RWPE2 (cell line): Measurements from ENCODE around the gene PRKAG2.
"Not testable (repeated sequence)": the region's sequence is repeated elsewhere in the genome, so short reads cannot be mapped to it uniquely, and the experiment has no call there.

Source experiments
- ATAC-seq: fragments of 200-7000 bp; cut with Tn5 transposase; 3 replicates; pipeline ENCODE4 v1.9.1; 2021; ENCODE audit warnings: low read depth
- DNase-seq: peaks from one replicate; pipeline ENCODE4 v3.0.0-alpha.2; 2020; ENCODE audit warnings: low spot score
- H3K27ac ChIP-seq: fragments of 450-650 bp; 2 replicates; pipeline ENCODE4 v1.5.1; 2017; ENCODE audit warnings: mild to moderate bottlenecking; ENCODE audit not compliant: poor library complexity, severe bottlenecking
- H3K27me3 ChIP-seq: fragments of 250-450 bp; sonication (Bioruptor Pico); 2 replicates; pipeline ENCODE4 v1.5.1; 2021; ENCODE audit warnings: mild to moderate bottlenecking, moderate library complexity; ENCODE audit not compliant: insufficient read depth, poor library complexity, severe bottlenecking
- H3K36me3 ChIP-seq: fragments of 250-450 bp; sonication (Bioruptor Pico); 2 replicates; pipeline ENCODE4 v1.5.1; 2020; ENCODE audit warnings: low read depth, mild to moderate bottlenecking, moderate library complexity
- H3K4me1 ChIP-seq: fragments of 250-450 bp; sonication (Bioruptor Pico); 2 replicates; pipeline ENCODE4 v1.5.1; 2021; ENCODE audit warnings: mild to moderate bottlenecking, moderate library complexity; ENCODE audit not compliant: insufficient read depth, poor library complexity, severe bottlenecking
- H3K4me3 ChIP-seq: fragments of 250-450 bp; sonication (Bioruptor Pico); 2 replicates; pipeline ENCODE4 v1.5.1; 2021; ENCODE audit warnings: mild to moderate bottlenecking, moderate library complexity; ENCODE audit not compliant: severe bottlenecking
- H3K9me3 ChIP-seq: fragments of 250-450 bp; sonication (Bioruptor Pico); 2 replicates; pipeline ENCODE4 v1.5.1; 2021; ENCODE audit warnings: mild to moderate bottlenecking, moderate library complexity; ENCODE audit not compliant: severe bottlenecking
- TF ChIP-seq, protein P1 (sequence below): fragments of 450-650 bp; IDR thresholded peaks from one replicate; pipeline ENCODE4 v1.5.1; 2017; ENCODE audit warnings: mild to moderate bottlenecking, moderate library complexity; ENCODE audit not compliant: poor library complexity, severe bottlenecking

PRKAG2 gene

DNA sequence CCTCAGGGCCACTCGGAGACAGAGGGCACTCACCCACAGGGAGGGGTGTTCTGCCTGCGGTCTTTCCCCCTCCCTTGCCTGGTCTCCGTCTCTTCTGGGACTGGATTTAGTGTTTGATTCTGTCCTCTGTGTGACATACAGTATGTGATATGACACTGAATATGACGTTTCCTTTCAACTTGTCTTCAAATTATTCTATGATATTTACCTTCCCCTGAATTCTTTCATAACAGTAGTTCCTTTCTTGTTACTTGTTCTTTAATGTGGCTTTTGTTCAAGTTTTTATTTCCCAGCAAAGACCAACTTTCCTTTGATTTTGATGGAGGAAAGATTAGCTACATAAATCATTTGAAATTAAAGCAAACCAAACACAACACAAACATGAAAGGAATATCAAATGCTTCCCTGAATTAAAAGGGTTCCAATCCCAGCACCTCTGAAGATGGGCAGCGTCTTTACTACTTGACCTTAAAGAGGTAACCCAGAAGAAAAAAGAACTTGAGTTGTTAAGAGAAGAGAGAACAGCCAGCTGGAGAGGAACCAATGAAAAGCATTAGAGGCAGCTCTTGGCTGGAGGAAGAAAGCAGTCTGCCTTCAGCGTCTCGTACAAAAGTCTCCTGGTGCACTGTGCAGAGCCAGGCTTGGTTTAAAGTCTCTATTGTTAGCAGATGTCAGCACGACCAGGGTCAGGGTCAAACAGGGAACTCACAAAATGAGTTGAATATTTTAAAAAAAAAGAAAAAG is 338.9 kb downstream of the PRKAG2 start:
- ATAC-seq = no peak
- H3K27me3 ChIP-seq = no peaks in the 10 kb centered on the region
- H3K27ac ChIP-seq = no peak overlapping the region
- DNase-seq = no peak
- TF ChIP-seq, protein P1, sequence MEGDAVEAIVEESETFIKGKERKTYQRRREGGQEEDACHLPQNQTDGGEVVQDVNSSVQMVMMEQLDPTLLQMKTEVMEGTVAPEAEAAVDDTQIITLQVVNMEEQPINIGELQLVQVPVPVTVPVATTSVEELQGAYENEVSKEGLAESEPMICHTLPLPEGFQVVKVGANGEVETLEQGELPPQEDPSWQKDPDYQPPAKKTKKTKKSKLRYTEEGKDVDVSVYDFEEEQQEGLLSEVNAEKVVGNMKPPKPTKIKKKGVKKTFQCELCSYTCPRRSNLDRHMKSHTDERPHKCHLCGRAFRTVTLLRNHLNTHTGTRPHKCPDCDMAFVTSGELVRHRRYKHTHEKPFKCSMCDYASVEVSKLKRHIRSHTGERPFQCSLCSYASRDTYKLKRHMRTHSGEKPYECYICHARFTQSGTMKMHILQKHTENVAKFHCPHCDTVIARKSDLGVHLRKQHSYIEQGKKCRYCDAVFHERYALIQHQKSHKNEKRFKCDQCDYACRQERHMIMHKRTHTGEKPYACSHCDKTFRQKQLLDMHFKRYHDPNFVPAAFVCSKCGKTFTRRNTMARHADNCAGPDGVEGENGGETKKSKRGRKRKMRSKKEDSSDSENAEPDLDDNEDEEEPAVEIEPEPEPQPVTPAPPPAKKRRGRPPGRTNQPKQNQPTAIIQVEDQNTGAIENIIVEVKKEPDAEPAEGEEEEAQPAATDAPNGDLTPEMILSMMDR = no peak
- H3K4me3 ChIP-seq = no peak overlapping the region
- H3K4me1 ChIP-seq = no peaks in the 10 kb centered on the region
- H3K36me3 ChIP-seq = no peaks in the 10 kb centered on the region
- no peaks in the 10 kb centered on the region for H3K9me3 ChIP-seq

DNA sequence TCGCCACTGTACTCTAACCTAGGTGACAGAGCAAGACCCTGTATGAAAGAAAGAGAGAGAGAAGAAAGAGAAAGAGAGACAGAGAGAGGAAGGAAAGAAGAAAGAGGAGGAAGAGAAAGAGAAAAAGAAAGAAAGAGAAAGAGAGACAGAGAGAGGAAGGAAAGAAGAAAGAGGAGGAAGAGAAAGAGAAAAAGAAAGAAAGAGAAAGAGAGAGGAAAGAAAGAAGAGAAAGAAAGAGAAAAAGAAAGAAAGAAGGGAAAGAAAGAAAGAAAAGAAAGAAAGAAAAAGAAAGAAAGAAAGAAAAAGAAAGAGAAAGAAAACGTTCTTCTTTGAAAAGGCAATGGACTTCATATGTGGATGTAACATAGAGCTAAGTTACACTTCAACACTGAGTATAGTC is 340.7 kb downstream of the PRKAG2 start:
- not testable (repeated sequence) for H3K4me1 ChIP-seq, H3K4me3 ChIP-seq, H3K36me3 ChIP-seq, ATAC-seq, H3K27me3 ChIP-seq, H3K27ac ChIP-seq, DNase-seq, H3K9me3 ChIP-seq

DNA sequence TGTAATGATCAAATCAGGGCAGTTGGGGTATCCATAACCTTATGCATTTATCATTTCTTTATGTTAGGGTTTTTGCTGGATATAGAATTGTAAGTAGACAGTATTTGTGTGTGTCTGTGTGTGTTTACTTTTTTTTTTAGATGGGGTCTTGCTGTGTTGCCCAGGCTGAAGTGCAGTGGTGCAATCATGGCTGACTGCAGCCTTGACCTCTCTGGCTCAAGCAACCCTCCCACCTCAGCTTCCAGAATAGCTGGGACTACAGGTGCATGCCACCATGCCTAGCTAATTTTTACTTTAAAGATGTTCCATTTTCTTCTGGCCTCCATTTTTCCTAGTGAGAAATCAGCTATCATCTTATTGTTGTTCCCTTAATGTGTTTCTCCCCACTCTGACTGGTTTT is 347.1 kb downstream of the PRKAG2 start:
- no peaks in the 10 kb centered on the region for H3K27me3 ChIP-seq
- ATAC-seq = no peak
- no peaks in the 10 kb centered on the region for H3K36me3 ChIP-seq
- DNase-seq = no peak
- TF ChIP-seq, protein P1 = no peak
- peaks cover 4% of the 10 kb centered on the region for H3K9me3 ChIP-seq
- H3K4me1 ChIP-seq = no peaks in the 10 kb centered on the region
- no peak overlapping the region for H3K4me3 ChIP-seq
- no peak overlapping the region for H3K27ac ChIP-seq

DNA sequence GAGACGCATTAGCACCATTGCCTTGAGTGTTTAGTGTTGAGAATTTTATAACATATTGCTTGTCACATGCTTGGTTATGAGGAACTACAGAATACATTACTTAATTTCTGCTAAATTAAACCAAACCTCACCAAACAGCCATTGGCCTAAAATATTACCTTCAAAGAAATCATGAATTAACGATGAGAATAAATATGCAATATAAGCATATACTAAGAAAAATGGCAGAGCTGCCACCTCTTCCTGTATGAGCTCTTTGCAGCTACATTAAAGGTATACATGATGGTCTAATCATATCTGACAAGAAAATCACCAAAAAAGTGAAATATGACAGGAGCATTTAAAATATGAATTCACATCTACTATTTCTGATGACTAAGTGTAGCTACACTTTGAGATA is 352.1 kb downstream of the PRKAG2 start:
- Histone ChIP-seq H3K4me3 (no peak overlapping the region), H3K36me3 (no peaks in the 10 kb centered on the region), H3K9me3 (peaks cover under 1% of the 10 kb centered on the region), H3K4me1 (no peaks in the 10 kb centered on the region), H3K27me3 (no peaks in the 10 kb centered on the region), H3K27ac (no peak overlapping the region)
- DNase-seq (no peak), ATAC-seq (no peak)
- TF ChIP-seq, protein P1 = no peak

DNA sequence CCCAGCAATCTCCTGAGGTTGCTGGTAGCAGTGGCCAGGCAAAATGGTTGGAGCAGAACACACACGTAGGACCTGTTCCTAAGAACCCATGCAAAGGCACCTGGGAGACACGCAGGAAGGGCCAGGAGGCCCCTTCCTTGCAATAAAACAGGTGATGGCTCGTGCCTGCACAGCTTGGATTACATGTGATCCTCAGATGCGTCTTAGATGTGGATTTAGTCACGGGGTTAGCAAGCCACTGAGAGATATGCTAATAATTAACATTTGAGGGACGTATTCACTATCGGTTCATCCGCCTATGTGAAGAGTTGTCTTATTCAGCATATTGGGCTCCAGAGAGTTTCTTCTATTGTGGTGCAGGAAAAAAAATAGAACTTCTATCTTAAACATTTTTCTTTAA is 352.6 kb downstream of the PRKAG2 start:
- Histone ChIP-seq H3K27me3 (no peaks in the 10 kb centered on the region), H3K4me3 (no peak overlapping the region), H3K9me3 (no peaks in the 10 kb centered on the region), H3K27ac (no peak overlapping the region), H3K36me3 (no peaks in the 10 kb centered on the region), H3K4me1 (no peaks in the 10 kb centered on the region)
- TF ChIP-seq, protein P1 = no peak
- no peak for DNase-seq
- ATAC-seq = no peak
